ENCODE data around the gene NHS. TPM values are rescaled to one million over a fixed set of nuclear protein-coding genes. Genes with fewer than 3 reads are reported as not detected.
"Not testable (repeated sequence)": the region's sequence is repeated elsewhere in the genome, so short reads cannot be mapped to it uniquely, and the experiment has no call there.

Gene NHS
- total and polyA plus RNA-seq, 4 experiments from 2014 or later: 0.09 to 0.67 TPM; not detected in 2

- H3K4me1 ChIP-seq (ENCODE audit: insufficient read depth, low read length); H3K36me3 Mint-ChIP-seq; CTCF ChIA-PET (ENCODE audit: partially characterized antibody); H3K9me3 ChIP-seq (ENCODE audit: control insufficient read depth in 1 of 2, low read length in 2 of 2); H3K4me3 ChIP-seq (ENCODE audit: low read length in 2 of 2); intact Hi-C loops (cut with micrococcal nuclease); H3K4me3 Mint-ChIP-seq; DNase-seq; H3K27me3 Mint-ChIP-seq; H3K4me1 Mint-ChIP-seq; H3K27ac Mint-ChIP-seq; POLR2A ChIA-PET (ENCODE audit: partially characterized antibody); H3K27me3 ChIP-seq (ENCODE audit: insufficient read depth, low read length); H3K36me3 ChIP-seq (ENCODE audit: insufficient read depth, low read length); H3K27ac ChIP-seq (ENCODE audit: low read depth, low read length): not testable (repeated sequence)
- H3K9me3 Mint-ChIP-seq: peaks cover 0 to 19% (median 4%) of the 10 kb centered on the region in 8 donors
These were observed 131.4 kb downstream of the NHS start for GRCh38 chrX:17506352-17506751.

DNA sequence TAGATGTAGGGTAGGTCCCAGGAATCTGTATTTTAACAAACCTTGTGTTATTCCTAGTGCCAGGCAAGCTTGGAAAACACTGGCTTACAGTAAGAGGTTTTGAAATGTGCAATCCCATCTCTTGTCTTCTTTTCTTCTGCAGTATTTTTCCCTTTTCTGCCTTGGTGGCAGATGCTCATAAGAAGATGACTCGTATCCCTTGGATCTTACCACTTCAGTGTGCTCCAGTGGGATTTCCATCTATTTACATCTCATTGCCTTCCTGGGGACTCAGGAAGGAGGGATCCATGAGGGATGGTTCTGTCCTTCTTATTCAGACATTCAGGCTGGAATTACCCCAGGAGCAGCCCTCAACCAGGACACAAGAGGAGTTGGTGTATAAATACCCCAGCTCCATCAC is 136.6 kb downstream of the NHS start:
- H3K4me3 ChIP-seq (ENCODE audit: low read length in 2 of 2): no peak overlapping the region
- intact Hi-C loops (cut with micrococcal nuclease): no loop called here
- H3K36me3 ChIP-seq (ENCODE audit: insufficient read depth, low read length): no peaks in the 10 kb centered on the region
- H3K27me3 Mint-ChIP-seq: peaks cover 0 to 2% of the 10 kb centered on the region in 2 donors
- H3K4me1 ChIP-seq (ENCODE audit: insufficient read depth, low read length): no peaks in the 10 kb centered on the region
- no peak for DNase-seq
- no peaks in the 10 kb centered on the region for H3K36me3 Mint-ChIP-seq
- H3K4me1 Mint-ChIP-seq: no peaks in the 10 kb centered on the region
- POLR2A ChIA-PET (ENCODE audit: partially characterized antibody): no interaction called here
- H3K9me3 Mint-ChIP-seq: peaks cover 0 to 11% (median 4%) of the 10 kb centered on the region in 8 donors
- H3K27ac ChIP-seq (ENCODE audit: low read depth, low read length): no peak overlapping the region
- CTCF ChIA-PET (ENCODE audit: partially characterized antibody): no interaction called here
- no peaks in the 10 kb centered on the region for H3K27me3 ChIP-seq (ENCODE audit: insufficient read depth, low read length)
- no peak overlapping the region for H3K4me3 Mint-ChIP-seq
- H3K27ac Mint-ChIP-seq: no peak overlapping the region
- no peaks in the 10 kb centered on the region for H3K9me3 ChIP-seq (ENCODE audit: control insufficient read depth in 1 of 2, low read length in 2 of 2)

DNA sequence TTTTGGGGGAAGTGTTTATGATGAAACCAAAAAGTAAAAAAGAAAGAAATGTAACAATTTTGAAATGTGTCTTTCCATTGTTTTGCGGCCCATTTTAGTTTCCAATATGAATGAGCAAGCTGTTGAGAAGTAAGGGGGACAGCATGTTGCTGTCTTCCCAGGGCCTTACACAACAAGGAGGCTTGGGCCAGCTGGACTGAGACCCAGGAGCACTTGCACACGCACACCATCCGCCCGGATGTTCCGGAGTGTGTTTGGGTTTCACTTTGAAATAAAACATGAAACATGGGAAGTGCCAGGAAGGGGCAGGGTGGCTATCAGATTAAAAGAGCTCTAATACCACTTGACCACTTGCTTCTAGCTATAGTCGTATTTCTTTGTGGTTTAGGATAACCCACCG is 144.4 kb downstream of the NHS start:
- H3K4me1 ChIP-seq (ENCODE audit: insufficient read depth, low read length): no peaks in the 10 kb centered on the region
- no peak overlapping the region for H3K27ac ChIP-seq (ENCODE audit: low read depth, low read length)
- H3K36me3 ChIP-seq (ENCODE audit: insufficient read depth, low read length): no peaks in the 10 kb centered on the region
- H3K4me3 ChIP-seq (ENCODE audit: low read length in 2 of 2): no peak overlapping the region
- H3K9me3 ChIP-seq (ENCODE audit: control insufficient read depth in 1 of 2, low read length in 2 of 2): no peaks in the 10 kb centered on the region
- POLR2A ChIA-PET (ENCODE audit: partially characterized antibody): no interaction called here
- no peak overlapping the region for H3K27ac Mint-ChIP-seq
- H3K27me3 Mint-ChIP-seq: peaks cover 0 to 3% of the 10 kb centered on the region in 2 donors
- H3K4me3 Mint-ChIP-seq: no peak overlapping the region
- no peaks in the 10 kb centered on the region for H3K27me3 ChIP-seq (ENCODE audit: insufficient read depth, low read length)
- H3K4me1 Mint-ChIP-seq: no peaks in the 10 kb centered on the region
- intact Hi-C loops (cut with micrococcal nuclease): no loop called here
- CTCF ChIA-PET (ENCODE audit: partially characterized antibody): no interaction called here
- no peaks in the 10 kb centered on the region for H3K36me3 Mint-ChIP-seq
- H3K9me3 Mint-ChIP-seq: peaks cover 0 to 3% (median 0%) of the 10 kb centered on the region in 8 donors
- no peak for DNase-seq

GRCh38 chrX:17520016-17520615 is 145.1 kb downstream of the NHS start:
- H3K27me3 Mint-ChIP-seq: peaks cover 0 to 3% of the 10 kb centered on the region in 2 donors
- no peak for DNase-seq
- H3K36me3 ChIP-seq (ENCODE audit: insufficient read depth, low read length): no peaks in the 10 kb centered on the region
- CTCF ChIA-PET (ENCODE audit: partially characterized antibody): no interaction called here
- H3K36me3 Mint-ChIP-seq: no peaks in the 10 kb centered on the region
- peaks cover 0 to 3% (median 0%) of the 10 kb centered on the region in 8 donors for H3K9me3 Mint-ChIP-seq
- H3K4me3 Mint-ChIP-seq: no peak overlapping the region
- intact Hi-C loops (cut with micrococcal nuclease): no loop called here
- no peaks in the 10 kb centered on the region for H3K9me3 ChIP-seq (ENCODE audit: control insufficient read depth in 1 of 2, low read length in 2 of 2)
- POLR2A ChIA-PET (ENCODE audit: partially characterized antibody): no interaction called here
- no peak overlapping the region for H3K27ac Mint-ChIP-seq
- H3K4me1 Mint-ChIP-seq: no peaks in the 10 kb centered on the region
- no peaks in the 10 kb centered on the region for H3K27me3 ChIP-seq (ENCODE audit: insufficient read depth, low read length)
- H3K4me1 ChIP-seq (ENCODE audit: insufficient read depth, low read length): no peaks in the 10 kb centered on the region
- H3K4me3 ChIP-seq (ENCODE audit: low read length in 2 of 2): no peak overlapping the region
- no peak overlapping the region for H3K27ac ChIP-seq (ENCODE audit: low read depth, low read length)

- H3K4me3 Mint-ChIP-seq: peak overlapping the region in 1 of 8 donors; percentile 15
- no peak for DNase-seq
- no peak overlapping the region for H3K4me3 ChIP-seq (ENCODE audit: low read length in 2 of 2)
- no peaks in the 10 kb centered on the region for H3K36me3 Mint-ChIP-seq
- POLR2A ChIA-PET (ENCODE audit: partially characterized antibody): no interaction called here
- CTCF ChIA-PET (ENCODE audit: partially characterized antibody): no interaction called here
- H3K27me3 Mint-ChIP-seq: no peaks in the 10 kb centered on the region
- H3K4me1 Mint-ChIP-seq: no peaks in the 10 kb centered on the region
- H3K9me3 Mint-ChIP-seq: peaks cover 0 to 3% (median 0%) of the 10 kb centered on the region in 8 donors
- no peaks in the 10 kb centered on the region for H3K27me3 ChIP-seq (ENCODE audit: insufficient read depth, low read length)
- intact Hi-C loops (cut with micrococcal nuclease): no loop called here
- H3K4me1 ChIP-seq (ENCODE audit: insufficient read depth, low read length): no peaks in the 10 kb centered on the region
- no peak overlapping the region for H3K27ac ChIP-seq (ENCODE audit: low read depth, low read length)
- no peaks in the 10 kb centered on the region for H3K9me3 ChIP-seq (ENCODE audit: control insufficient read depth in 1 of 2, low read length in 2 of 2)
- H3K27ac Mint-ChIP-seq: no peak overlapping the region
- H3K36me3 ChIP-seq (ENCODE audit: insufficient read depth, low read length): no peaks in the 10 kb centered on the region
These were observed 147.1 kb downstream of the NHS start for GRCh38 chrX:17521871-17522693.

GRCh38 chrX:17525266-17525665 is 150.3 kb downstream of the NHS start:
- ChIA-PET POLR2A (ENCODE audit: partially characterized antibody) (no interaction called here), CTCF (ENCODE audit: partially characterized antibody) (no interaction called here)
- no peaks in the 10 kb centered on the region for H3K27me3 Mint-ChIP-seq
- no peak overlapping the region for H3K4me3 Mint-ChIP-seq
- Histone ChIP-seq H3K4me1 (ENCODE audit: insufficient read depth, low read length) (no peaks in the 10 kb centered on the region), H3K27me3 (ENCODE audit: insufficient read depth, low read length) (no peaks in the 10 kb centered on the region), H3K36me3 (ENCODE audit: insufficient read depth, low read length) (no peaks in the 10 kb centered on the region), H3K4me3 (ENCODE audit: low read length in 2 of 2) (no peak overlapping the region), H3K9me3 (ENCODE audit: control insufficient read depth in 1 of 2, low read length in 2 of 2) (no peaks in the 10 kb centered on the region), H3K27ac (ENCODE audit: low read depth, low read length) (no peak overlapping the region)
- no peaks in the 10 kb centered on the region for H3K9me3 Mint-ChIP-seq
- H3K4me1 Mint-ChIP-seq: no peaks in the 10 kb centered on the region
- no peak for DNase-seq
- no peak overlapping the region for H3K27ac Mint-ChIP-seq
- no peaks in the 10 kb centered on the region for H3K36me3 Mint-ChIP-seq
- intact Hi-C loops (cut with micrococcal nuclease): no loop called here

DNA sequence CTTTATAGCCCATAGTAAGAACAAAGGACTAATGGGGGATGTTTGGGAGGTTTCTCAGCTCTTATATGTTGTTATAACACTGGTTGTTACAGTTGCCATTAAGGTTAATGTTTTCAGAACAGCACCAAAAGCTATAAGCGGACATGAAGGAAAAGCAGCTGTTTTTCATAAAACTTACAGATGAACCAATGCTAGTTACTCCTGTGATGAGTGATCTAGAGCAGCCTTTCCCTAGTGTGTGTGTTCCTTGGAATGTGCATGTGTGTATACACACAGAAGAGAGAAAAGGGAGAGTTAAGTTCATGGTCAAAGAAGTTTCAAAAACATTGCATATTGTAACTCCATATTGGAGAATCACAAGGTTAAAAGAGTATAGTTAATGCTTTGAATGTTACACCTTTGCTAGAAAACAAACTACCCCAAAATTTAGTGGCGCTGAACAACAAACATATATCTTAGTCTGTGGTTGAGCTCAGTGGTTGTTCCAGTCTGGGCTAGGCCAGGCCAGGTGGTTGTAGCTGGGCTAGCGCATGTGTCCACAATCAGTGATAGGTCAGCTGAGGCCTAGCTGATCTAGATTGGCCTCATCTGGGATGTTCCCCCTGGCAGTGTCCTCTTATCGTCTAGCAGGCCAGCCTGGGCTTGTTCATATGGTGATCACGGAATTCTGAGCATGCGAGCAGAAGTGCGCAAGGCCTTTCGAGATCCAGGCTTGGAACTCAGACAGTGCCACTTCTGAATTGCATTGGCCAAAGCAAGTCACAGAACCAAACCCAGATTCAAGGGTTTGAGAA is 151.0 kb downstream of the NHS start:
- H3K9me3 ChIP-seq (ENCODE audit: control insufficient read depth in 1 of 2, low read length in 2 of 2): no peaks in the 10 kb centered on the region
- H3K4me3 Mint-ChIP-seq: no peak overlapping the region
- no peaks in the 10 kb centered on the region for H3K4me1 ChIP-seq (ENCODE audit: insufficient read depth, low read length)
- H3K27me3 ChIP-seq (ENCODE audit: insufficient read depth, low read length): no peaks in the 10 kb centered on the region
- intact Hi-C loops (cut with micrococcal nuclease): no loop called here
- H3K27ac ChIP-seq (ENCODE audit: low read depth, low read length): no peak overlapping the region
- no peak overlapping the region for H3K27ac Mint-ChIP-seq
- H3K4me1 Mint-ChIP-seq: no peaks in the 10 kb centered on the region
- H3K27me3 Mint-ChIP-seq: no peaks in the 10 kb centered on the region
- DNase-seq: no peak
- ChIA-PET POLR2A (ENCODE audit: partially characterized antibody) (no interaction called here), CTCF (ENCODE audit: partially characterized antibody) (no interaction called here)
- H3K36me3 Mint-ChIP-seq: no peaks in the 10 kb centered on the region
- H3K4me3 ChIP-seq (ENCODE audit: low read length in 2 of 2): no peak overlapping the region
- no peaks in the 10 kb centered on the region for H3K9me3 Mint-ChIP-seq
- H3K36me3 ChIP-seq (ENCODE audit: insufficient read depth, low read length): no peaks in the 10 kb centered on the region

All from CD4-positive, alpha-beta memory T cell (primary cell).